Gastrocnemius medialis (tissue), 4 donors: Measurements from ENCODE around the gene GLMN.
"Not testable (repeated sequence)": the region's sequence is repeated elsewhere in the genome, so short reads cannot be mapped to it uniquely, and the experiment has no call there.

Source experiments
- POLR2A ChIP-seq, 2 donors: fragments of 450-650 bp; IDR thresholded peaks; one replicate each; pipeline ENCODE4 v1.6.1; 2017; ENCODE audit warnings: antibody characterized with exemption in 2 of 2, mild to moderate bottlenecking in 2 of 2, moderate library complexity in 2 of 2
- TF ChIP-seq, protein P1 (sequence below), 5 experiments: fragments of 450-650 bp in 3 of 5; fragments of 200-600 bp in 2 of 5; sonication (generic) in 2 of 5; IDR thresholded peaks in 4 of 5; conservative IDR thresholded peaks in 1 of 5; 1 replicate in 4 of 5; 2 replicates in 1 of 5; pipeline ENCODE4 v1.5.1; 2016 to 2019; ENCODE audit warnings: antibody characterized with exemption in 5 of 5, mild to moderate bottlenecking in 3 of 5, moderate library complexity in 3 of 5

GRCh38 chr1:92281411-92281810 is 17.4 kb downstream of the GLMN start:
- TF ChIP-seq POLR2A (IDR thresholded peaks at IDR 0.05): not testable (repeated sequence)
- TF ChIP-seq, protein P1, sequence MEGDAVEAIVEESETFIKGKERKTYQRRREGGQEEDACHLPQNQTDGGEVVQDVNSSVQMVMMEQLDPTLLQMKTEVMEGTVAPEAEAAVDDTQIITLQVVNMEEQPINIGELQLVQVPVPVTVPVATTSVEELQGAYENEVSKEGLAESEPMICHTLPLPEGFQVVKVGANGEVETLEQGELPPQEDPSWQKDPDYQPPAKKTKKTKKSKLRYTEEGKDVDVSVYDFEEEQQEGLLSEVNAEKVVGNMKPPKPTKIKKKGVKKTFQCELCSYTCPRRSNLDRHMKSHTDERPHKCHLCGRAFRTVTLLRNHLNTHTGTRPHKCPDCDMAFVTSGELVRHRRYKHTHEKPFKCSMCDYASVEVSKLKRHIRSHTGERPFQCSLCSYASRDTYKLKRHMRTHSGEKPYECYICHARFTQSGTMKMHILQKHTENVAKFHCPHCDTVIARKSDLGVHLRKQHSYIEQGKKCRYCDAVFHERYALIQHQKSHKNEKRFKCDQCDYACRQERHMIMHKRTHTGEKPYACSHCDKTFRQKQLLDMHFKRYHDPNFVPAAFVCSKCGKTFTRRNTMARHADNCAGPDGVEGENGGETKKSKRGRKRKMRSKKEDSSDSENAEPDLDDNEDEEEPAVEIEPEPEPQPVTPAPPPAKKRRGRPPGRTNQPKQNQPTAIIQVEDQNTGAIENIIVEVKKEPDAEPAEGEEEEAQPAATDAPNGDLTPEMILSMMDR (IDR thresholded peaks at IDR 0.05 in 4 of 5, conservative IDR thresholded peaks at IDR 0.05 in 1 of 5): not testable (repeated sequence)
